IMR-90 (cell line): ENCODE results near the gene AKAP9. TPM values are rescaled to one million over a fixed set of nuclear protein-coding genes. Genes with fewer than 3 reads are reported as not detected.

ENCODE experiments used
- ATAC-seq: fragments of 200-7000 bp; cut with Tn5 transposase; 2 replicates; pipeline ENCODE4 v1.9.1; 2020; ENCODE audit warnings: low read depth, mild to moderate bottlenecking, moderate library complexity
- BruUV-seq: library from RNA; stranded (reverse); fragments of 400-500 nt; replicated peaks from 2 replicates; lab custom pipeline; 2021; lab: Mats Ljungman, UMichigan
- CTCF ChIA-PET: fragments of 300-600 bp; formaldehyde crosslinking; extraction: SDS; loops from one replicate; lab custom pipeline; 2021; ENCODE audit warnings: antibody characterized with exemption; lab: Yijun Ruan, JAX
- POLR2A ChIA-PET: fragments of 300-600 bp; sonication (Branson Sonifier 250); formaldehyde crosslinking; loops from one replicate; lab custom pipeline; 2022; ENCODE audit warnings: antibody characterized with exemption; ENCODE audit not compliant: unreplicated experiment; lab: Charles Lee
- DNase-seq: peaks from one replicate; pipeline ENCODE4 v3.0.0; 2013
- H2AFZ ChIP-seq: replicated peaks from 2 replicates; pipeline ENCODE3; 2013; ENCODE audit warnings: low read length, mild to moderate bottlenecking; ENCODE audit not compliant: poor library complexity
- H2AK5ac ChIP-seq: 2 replicates; pipeline ENCODE4 v1.6.1; 2013; ENCODE audit warnings: low read depth, low read length, inconsistent platforms
- H2AK9ac ChIP-seq: replicated peaks from 2 replicates; pipeline ENCODE3; 2013; ENCODE audit warnings: mild to moderate bottlenecking, low read depth, low read length, moderate library complexity; ENCODE audit not compliant: poor library complexity
- H2BK120ac ChIP-seq: 2 replicates; pipeline ENCODE4 v1.6.1; 2013; ENCODE audit warnings: low read depth, low read length, inconsistent platforms
- H2BK15ac ChIP-seq: 3 replicates; pipeline ENCODE4 v1.6.1; 2013; ENCODE audit warnings: low read depth, low read length, inconsistent platforms
- H2BK20ac ChIP-seq: 2 replicates; pipeline ENCODE4 v1.6.1; 2013; ENCODE audit warnings: low read depth, mild to moderate bottlenecking, inconsistent platforms, low read length, moderate library complexity
- H2BK5ac ChIP-seq: 2 replicates; pipeline ENCODE4 v1.6.1; 2013; ENCODE audit warnings: mild to moderate bottlenecking, low read depth, low read length, inconsistent platforms; ENCODE audit not compliant: poor library complexity, severe bottlenecking
- H3K14ac ChIP-seq: replicated peaks from 2 replicates; pipeline ENCODE4 v1.6.1; 2013; ENCODE audit warnings: low read depth, low read length, inconsistent platforms
- H3K18ac ChIP-seq: 2 replicates; pipeline ENCODE4 v1.6.1; 2013; ENCODE audit warnings: low read depth, low read length, control low read depth
- H3K23ac ChIP-seq: 2 replicates; pipeline ENCODE4 v1.6.1; 2013; ENCODE audit warnings: low read depth, low read length, inconsistent platforms
- H3K27ac ChIP-seq: 2 replicates; pipeline ENCODE4 v1.5.1; 2013; ENCODE audit warnings: mild to moderate bottlenecking, control low read depth, low read length; ENCODE audit not compliant: insufficient read depth
- H3K27me3 ChIP-seq: 2 replicates; pipeline ENCODE4 v1.6.1; 2013; ENCODE audit warnings: low read length; ENCODE audit not compliant: control insufficient read depth, insufficient read depth
- H3K36me3 ChIP-seq: 2 replicates; pipeline ENCODE4 v1.6.1; 2013; ENCODE audit warnings: low read length, mixed read lengths; ENCODE audit not compliant: control insufficient read depth, insufficient read depth
- H3K4ac ChIP-seq: 2 replicates; pipeline ENCODE4 v1.6.1; 2013; ENCODE audit warnings: low read depth, low read length, inconsistent platforms
- H3K4me1 ChIP-seq: 2 replicates; pipeline ENCODE4 v1.6.1; 2013; ENCODE audit warnings: low read length, mixed read lengths; ENCODE audit not compliant: control insufficient read depth, insufficient read depth
- H3K4me2 ChIP-seq: 2 replicates; pipeline ENCODE4 v1.6.1; 2013; ENCODE audit warnings: low read depth, mild to moderate bottlenecking, control low read depth, low read length, moderate library complexity
- H3K4me3 ChIP-seq: 2 replicates; pipeline ENCODE4 v1.5.1; 2013; ENCODE audit warnings: low read depth, mild to moderate bottlenecking, control low read depth, low read length, moderate library complexity; ENCODE audit not compliant: insufficient read depth
- H3K56ac ChIP-seq: 2 replicates; pipeline ENCODE4 v1.6.1; 2013; ENCODE audit warnings: low read length, inconsistent platforms; ENCODE audit not compliant: insufficient read depth; ENCODE audit errors: extremely low read depth
- H3K79me1 ChIP-seq, 2 experiments: 2 replicates each; pipeline ENCODE4 v1.6.1; 2013; ENCODE audit warnings: low read length in 2 of 2, inconsistent platforms in 1 of 2, low read depth in 1 of 2
- H3K9ac ChIP-seq: 2 replicates; pipeline ENCODE4 v1.6.1; 2013; ENCODE audit warnings: low read depth, low read length, control low read depth
- H3K9me1 ChIP-seq: 2 replicates; pipeline ENCODE4 v1.6.1; 2013; ENCODE audit warnings: low read length, inconsistent platforms; ENCODE audit not compliant: insufficient read depth
- H3K9me3 ChIP-seq: 2 replicates; pipeline ENCODE4 v1.6.1; 2013; ENCODE audit warnings: low read length; ENCODE audit not compliant: control insufficient read depth, insufficient read depth
- H4K20me1 ChIP-seq: 2 replicates; pipeline ENCODE4 v1.6.1; 2013; ENCODE audit warnings: low read length, inconsistent platforms; ENCODE audit not compliant: insufficient read depth
- H4K5ac ChIP-seq: 2 replicates; pipeline ENCODE4 v1.6.1; 2013; ENCODE audit warnings: mild to moderate bottlenecking, low read depth, low read length, control low read depth
- H4K8ac ChIP-seq, 2 experiments: 2 replicates each; pipeline ENCODE4 v1.6.1; 2013; ENCODE audit warnings: low read depth in 2 of 2, low read length in 2 of 2, control low read depth in 1 of 2, inconsistent platforms in 1 of 2
- H4K91ac ChIP-seq: 2 replicates; pipeline ENCODE4 v1.6.1; 2013; ENCODE audit warnings: low read depth, low read length, inconsistent platforms; ENCODE audit not compliant: insufficient read depth
- MXI1 ChIP-seq: IDR thresholded peaks from 2 replicates; pipeline ENCODE4 v1.6.1; 2012; ENCODE audit warnings: low read depth, mild to moderate bottlenecking, low read length, moderate library complexity, borderline replicate concordance
- RAD21 ChIP-seq: IDR thresholded peaks from 2 replicates; pipeline ENCODE4 v1.6.1; 2012; ENCODE audit warnings: low read length, improper control_type of control experiment
- RCOR1 ChIP-seq: IDR thresholded peaks from 2 replicates; pipeline ENCODE4 v1.6.1; 2012; ENCODE audit warnings: mild to moderate bottlenecking, low read length, improper control_type of control experiment; ENCODE audit not compliant: insufficient replicate concordance
- SMC3 ChIP-seq: fragments of 150-350 bp; IDR thresholded peaks from 2 replicates; pipeline ENCODE4 v1.6.1; 2016; ENCODE audit warnings: low read depth, mild to moderate bottlenecking, antibody characterized with exemption, low read length, moderate library complexity
- WGBS, 2 experiments: methylation state at CpG; one replicate each; pipeline versions ENCODE4 v1.1.5 to v1.1.7; 2013; ENCODE audit warnings: missing lambda C conversion rate in 2 of 2; ENCODE audit not compliant: insufficient read length in 1 of 2; ENCODE audit errors: extremely low coverage in 2 of 2; 5-methylcytosine and 5-hydroxymethylcytosine counted together
- dilution Hi-C: fragments of 300-500 bp; cut with HindIII; formaldehyde crosslinking; loops from one replicate; pipeline ENCODE4 v1.14.3; 2018; ENCODE audit warnings: low sequenced_read_pairs; ENCODE audit not compliant: unreplicated experiment
- in situ Hi-C: fragments of 300-500 bp; cut with MboI; formaldehyde crosslinking; loops from 3 replicates; pipeline ENCODE4 v1.14.3; 2019; ENCODE audit warnings: low sequenced_read_pairs, inconsistent platforms, mixed read lengths
- intact Hi-C: fragments of 100-400 bp; cut with micrococcal nuclease; formaldehyde crosslinking; loops from 2 replicates; pipeline ENCODE4 v1.10.0; 2022
- polyA plus RNA-seq, 3 experiments: library from polyadenylated mRNA; depleted of rRNA; stranded (reverse); fragments of >200 nt; gene quantifications; 2 replicates each; pipeline ENCODE4 v1.2.3, GENCODE V29; 2012; ENCODE audit warnings: low replicate concordance in 1 of 3
- total RNA-seq: library from RNA; depleted of rRNA; stranded (reverse); fragments of >200 nt; gene quantifications from 2 replicates; pipeline ENCODE4 v1.2.3, GENCODE V29; 2012
- TF ChIP-seq, protein P1 (sequence below): fragments of 150-350 bp; IDR thresholded peaks from 2 replicates; pipeline ENCODE4 v1.6.1; 2016; ENCODE audit warnings: low read depth, mild to moderate bottlenecking, low read length, moderate library complexity, borderline replicate concordance
- TF ChIP-seq, protein P2 (sequence below): fragments of 150-350 bp; IDR thresholded peaks from 2 replicates; pipeline ENCODE4 v1.6.1; 2017; ENCODE audit warnings: mild to moderate bottlenecking, antibody characterized with exemption, low read length, low read depth

AKAP9 gene
- total and polyA plus RNA-seq, 2 of the 4 experiments (the other 2 are of a cell fraction): 9.7 to 25.3 TPM

- POLR2A ChIA-PET: no interaction called here
- TF ChIP-seq, protein P1, sequence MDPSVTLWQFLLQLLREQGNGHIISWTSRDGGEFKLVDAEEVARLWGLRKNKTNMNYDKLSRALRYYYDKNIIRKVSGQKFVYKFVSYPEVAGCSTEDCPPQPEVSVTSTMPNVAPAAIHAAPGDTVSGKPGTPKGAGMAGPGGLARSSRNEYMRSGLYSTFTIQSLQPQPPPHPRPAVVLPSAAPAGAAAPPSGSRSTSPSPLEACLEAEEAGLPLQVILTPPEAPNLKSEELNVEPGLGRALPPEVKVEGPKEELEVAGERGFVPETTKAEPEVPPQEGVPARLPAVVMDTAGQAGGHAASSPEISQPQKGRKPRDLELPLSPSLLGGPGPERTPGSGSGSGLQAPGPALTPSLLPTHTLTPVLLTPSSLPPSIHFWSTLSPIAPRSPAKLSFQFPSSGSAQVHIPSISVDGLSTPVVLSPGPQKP: no peak
- no peak for TF ChIP-seq RCOR1
- no peak for TF ChIP-seq RAD21
- no peak for TF ChIP-seq MXI1
- TF ChIP-seq, protein P2, sequence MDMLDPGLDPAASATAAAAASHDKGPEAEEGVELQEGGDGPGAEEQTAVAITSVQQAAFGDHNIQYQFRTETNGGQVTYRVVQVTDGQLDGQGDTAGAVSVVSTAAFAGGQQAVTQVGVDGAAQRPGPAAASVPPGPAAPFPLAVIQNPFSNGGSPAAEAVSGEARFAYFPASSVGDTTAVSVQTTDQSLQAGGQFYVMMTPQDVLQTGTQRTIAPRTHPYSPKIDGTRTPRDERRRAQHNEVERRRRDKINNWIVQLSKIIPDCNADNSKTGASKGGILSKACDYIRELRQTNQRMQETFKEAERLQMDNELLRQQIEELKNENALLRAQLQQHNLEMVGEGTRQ: no peak
- no peak for TF ChIP-seq SMC3
- no CpG with 5 or more reads among the region's 4 CpGs for WGBS, 2 experiments
Observed at GRCh38 chr7:91922857-91923256, 17.8 kb upstream of the AKAP9 start.

More at GRCh38 chr7:91922857-91923256, 17.8 kb upstream of the AKAP9 start:
- Histone ChIP-seq H2AK5ac (no peak overlapping the region), H3K9ac (no peak overlapping the region), H2BK5ac (no peak overlapping the region), H4K20me1 (no peaks in the 10 kb centered on the region), H3K27me3 (peaks cover 2% of the 10 kb centered on the region; the same call in 1 of the 2 replicates), H3K23ac (no peak overlapping the region), H3K36me3 (no peaks in the 10 kb centered on the region), H3K56ac (no peak overlapping the region), H3K4me1 (no peaks in the 10 kb centered on the region), H2AFZ (no peak overlapping the region), H3K18ac (no peak overlapping the region; the same call in 1 of the 2 replicates), H2BK20ac (no peak overlapping the region), H3K14ac (no peak overlapping the region), H3K4me3 (no peak overlapping the region), H4K5ac (no peak overlapping the region), H3K9me1 (no peaks in the 10 kb centered on the region), H3K9me3 (no peaks in the 10 kb centered on the region), H3K4ac (no peak overlapping the region), H2BK15ac (no peak overlapping the region), H4K91ac (no peak overlapping the region), H2AK9ac (no peak overlapping the region), H4K8ac (no peak overlapping the region), H3K27ac (no peak overlapping the region), H3K4me2 (peak overlapping the region; percentile 93; the same call in 1 of the 2 replicates), H2BK120ac (no peak overlapping the region), H3K79me1 (no peaks in the 10 kb centered on the region)
- in situ Hi-C loops: no loop called here
- CTCF ChIA-PET: no interaction called here
- DNase-seq: peak; percentile 38
- ATAC-seq: peak; percentile 82
- dilution Hi-C loops: no loop called here
- intact Hi-C loops: no loop called here
- no TSS peak for BruUV-seq
